Aorta (tissue), 5 donors: ENCODE measurements around the gene TRAF1. TPM values are rescaled to one million over a fixed set of nuclear protein-coding genes. Genes with fewer than 3 reads are reported as not detected.

Source experiments
- ATAC-seq: fragments of 200-7000 bp; cut with Tn5 transposase; one replicate; pipeline ENCODE4 v1.9.1; 2022; ENCODE audit warnings: moderate library complexity; ENCODE audit not compliant: low FRiP score
- DNase-seq, 2 donors: peaks; one replicate each; pipeline ENCODE4 v3.0.0-alpha.2; 2020
- H3K27ac ChIP-seq, 2 donors: one replicate each; pipeline ENCODE4 v1.5.1; 2013; ENCODE audit warnings: low read length in 2 of 2, mild to moderate bottlenecking in 2 of 2, moderate library complexity in 2 of 2, control low read depth in 1 of 2, inconsistent platforms in 1 of 2, low read depth in 1 of 2
- H3K27me3 ChIP-seq, 2 donors: one replicate each; pipeline ENCODE4 v1.6.1; 2013; ENCODE audit warnings: control low read depth in 1 of 2, low read length in 1 of 2, mild to moderate bottlenecking in 1 of 2, moderate library complexity in 1 of 2; ENCODE audit not compliant: insufficient read depth in 2 of 2, control insufficient read depth in 1 of 2
- H3K36me3 ChIP-seq, 2 donors: one replicate each; pipeline ENCODE4 v1.6.1; 2013; ENCODE audit warnings: control low read depth in 1 of 2, low read length in 1 of 2, mild to moderate bottlenecking in 1 of 2; ENCODE audit not compliant: insufficient read depth in 2 of 2, control insufficient read depth in 1 of 2
- H3K4me1 ChIP-seq, 2 donors: one replicate each; pipeline ENCODE4 v1.6.1; 2013; ENCODE audit warnings: low read length in 2 of 2, control low read depth in 1 of 2, mild to moderate bottlenecking in 1 of 2, moderate library complexity in 1 of 2; ENCODE audit not compliant: insufficient read depth in 2 of 2, control insufficient read depth in 1 of 2
- H3K4me3 ChIP-seq, 2 donors: one replicate each; pipeline ENCODE4 v1.5.1; 2013; ENCODE audit warnings: low read length in 2 of 2, control low read depth in 1 of 2, mild to moderate bottlenecking in 1 of 2
- H3K9me3 ChIP-seq: one replicate; pipeline ENCODE4 v1.6.1; 2013; ENCODE audit warnings: mild to moderate bottlenecking, low read length; ENCODE audit not compliant: control insufficient read depth
- WGBS, 2 donors: extraction: QIAGEN DNeasy Blood & Tissue Kit; methylation state at CpG; one replicate each; pipeline ENCODE4 v1.1.7; 2013; 5-methylcytosine and 5-hydroxymethylcytosine counted together
- intact Hi-C, 2 donors: fragments of 100-400 bp; cut with DNase I; formaldehyde crosslinking; loops; one replicate each; pipeline versions ENCODE4 v1.14.2 to v1.15.0; 2022
- polyA plus RNA-seq, 2 donors: library from polyadenylated mRNA; stranded (reverse); fragments of 200-250 nt; gene quantifications; one replicate each; pipeline ENCODE4 v1.2.3, GENCODE V29; 2013
- total RNA-seq, 2 donors: library from RNA; stranded (reverse); fragmentation: NEBNext Ultra II Directional; extraction: Animal tissue kit (Norgen Biotek cat#: 25700); gene quantifications; one replicate each; pipeline ENCODE4 v1.2.1, GENCODE V29; 2021
- donor health status: healthy with polysubstance abuse.
- donor health status: Bipolar disorder and iron deficiency.
- donor health status: DM: no; HTN: no; CAD: no.
- donor health status: DM: no; HTN: no; CAD: no.
- donor health status: DM: yes; HTN: yes; CAD: no.

TRAF1 gene
- total and polyA plus RNA-seq, 4 donors, result 10.5 to 43.3 (median 22.8) TPM

DNA sequence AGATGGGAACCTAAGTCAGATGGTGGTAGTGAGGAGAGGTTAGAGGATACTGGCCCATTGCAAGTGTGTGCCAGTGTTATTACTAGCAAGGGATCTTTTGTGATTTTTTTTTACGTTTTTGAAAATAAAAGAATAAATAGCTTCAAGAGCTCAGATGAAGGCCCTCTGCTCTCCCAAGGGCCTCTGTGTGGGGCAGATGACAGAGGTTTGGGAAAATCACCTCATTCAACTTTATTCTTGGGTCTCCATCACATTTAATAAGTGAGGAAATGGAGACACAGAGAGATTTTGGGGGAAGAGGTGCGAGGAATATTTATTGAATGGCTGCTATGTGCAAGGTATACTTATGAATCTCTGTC is 10.1 kb upstream of the TRAF1 start:
- 12 to 14% methylated on average over 2 of the region's 2 CpGs for WGBS, 2 donors
- intact Hi-C loops, result loop anchor here (5.0 kb wide), 2 partner anchors 59 to 69 kb away; partner anchors contain the start of gene PHF19 (in 1 of the 2)
- ATAC-seq, result no peak
- H3K4me3 ChIP-seq, result no peak overlapping the region
- DNase-seq, result no peak
- peaks cover 8 to 10% of the 10 kb centered on the region in 2 donors for H3K4me1 ChIP-seq
- H3K9me3 ChIP-seq, result no peaks in the 10 kb centered on the region
- H3K36me3 ChIP-seq, result no peaks in the 10 kb centered on the region
- H3K27me3 ChIP-seq, result no peaks in the 10 kb centered on the region
- peak overlapping the region; percentile 64 to 90 for H3K27ac ChIP-seq

DNA sequence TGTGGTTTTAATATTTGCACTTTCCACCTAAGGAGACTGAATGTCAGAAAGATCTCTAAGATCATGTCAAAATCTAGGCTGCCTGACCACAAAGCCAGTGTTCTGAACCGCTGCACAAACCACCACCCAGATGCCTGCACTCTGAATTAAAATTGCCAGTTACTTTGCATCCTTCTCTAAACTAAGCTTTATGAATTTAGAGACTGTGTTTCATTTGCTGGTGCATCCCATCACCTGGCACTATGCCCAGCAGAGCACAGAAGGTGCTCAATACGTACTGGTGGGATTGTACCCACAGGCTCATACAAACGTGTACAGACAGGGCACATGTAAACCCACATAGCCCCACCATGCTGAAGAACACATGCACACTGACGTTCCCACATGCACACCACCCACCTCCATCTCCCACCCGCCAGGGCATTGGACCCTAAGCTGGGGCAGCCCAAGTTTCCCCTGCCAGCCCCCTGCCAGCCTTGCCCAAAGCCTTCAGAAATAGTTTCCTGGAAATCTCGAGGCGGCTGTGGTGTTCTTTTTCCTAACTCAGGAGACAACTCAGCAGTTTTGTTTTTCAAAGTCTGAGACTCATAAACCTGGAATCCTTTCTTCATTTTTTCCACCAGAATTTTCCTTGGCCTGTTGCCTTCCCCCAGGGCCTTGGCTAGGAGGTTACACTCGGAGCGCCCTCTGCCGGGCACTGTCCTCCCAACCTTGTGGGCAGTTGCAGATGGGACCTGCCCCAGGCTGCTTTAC is 9.6 kb upstream of the TRAF1 start:
- H3K27me3 ChIP-seq, result no peaks in the 10 kb centered on the region
- DNase-seq (peak; percentile 96 to 99), ATAC-seq (peak; percentile 91)
- peaks cover 10% of the 10 kb centered on the region in 2 donors for H3K4me1 ChIP-seq
- intact Hi-C loops, result loop anchor here (5.0 kb wide), 2 partner anchors 59 to 69 kb away; partner anchors contain the start of gene PHF19 (in 1 of the 2)
- 0% methylated on average over 10 of the region's 10 CpGs for WGBS, 2 donors
- H3K27ac ChIP-seq, result peak overlapping the region; percentile 90 to 100
- H3K9me3 ChIP-seq, result no peaks in the 10 kb centered on the region
- no peak overlapping the region for H3K4me3 ChIP-seq
- H3K36me3 ChIP-seq, result no peaks in the 10 kb centered on the region

- Histone ChIP-seq H3K9me3 (no peaks in the 10 kb centered on the region), H3K4me3 (no peak overlapping the region), H3K27ac (peak overlapping the region; percentile 88 to 100), H3K36me3 (no peaks in the 10 kb centered on the region), H3K27me3 (no peaks in the 10 kb centered on the region), H3K4me1 (peaks cover 10 to 11% of the 10 kb centered on the region in 2 donors)
- ATAC-seq (peak; percentile 75), DNase-seq (peak; percentile 97 to 98)
- intact Hi-C loops, result loop anchor here (2.0 to 5.0 kb wide), 3 partner anchors 58 to 68 kb away; partner anchors contain the start of gene PHF19 (in 2 of the 2)
- 0 to 1% methylated on average over 4 of the region's 4 CpGs for WGBS, 2 donors
These were observed 8.8 kb upstream of the TRAF1 start for GRCh38 chr9:120935383-120935857.

- WGBS, 2 donors, result 4 to 5% methylated on average over 3 of the region's 3 CpGs
- DNase-seq (no peak), ATAC-seq (no peak)
- no peaks in the 10 kb centered on the region for H3K9me3 ChIP-seq
- H3K4me3 ChIP-seq, result no peak overlapping the region
- intact Hi-C loops, result loop anchor here in 1 of 2 donors (2.0 kb wide), 1 partner anchor 57 kb away; the partner anchor contains the start of gene PHF19
- no peaks in the 10 kb centered on the region for H3K27me3 ChIP-seq
- H3K36me3 ChIP-seq, result no peaks in the 10 kb centered on the region
- H3K4me1 ChIP-seq, result peaks cover 10 to 14% of the 10 kb centered on the region in 2 donors
- H3K27ac ChIP-seq, result peak overlapping the region; percentile 88 to 92
These were observed 7.7 kb upstream of the TRAF1 start for GRCh38 chr9:120934281-120934680.

DNA sequence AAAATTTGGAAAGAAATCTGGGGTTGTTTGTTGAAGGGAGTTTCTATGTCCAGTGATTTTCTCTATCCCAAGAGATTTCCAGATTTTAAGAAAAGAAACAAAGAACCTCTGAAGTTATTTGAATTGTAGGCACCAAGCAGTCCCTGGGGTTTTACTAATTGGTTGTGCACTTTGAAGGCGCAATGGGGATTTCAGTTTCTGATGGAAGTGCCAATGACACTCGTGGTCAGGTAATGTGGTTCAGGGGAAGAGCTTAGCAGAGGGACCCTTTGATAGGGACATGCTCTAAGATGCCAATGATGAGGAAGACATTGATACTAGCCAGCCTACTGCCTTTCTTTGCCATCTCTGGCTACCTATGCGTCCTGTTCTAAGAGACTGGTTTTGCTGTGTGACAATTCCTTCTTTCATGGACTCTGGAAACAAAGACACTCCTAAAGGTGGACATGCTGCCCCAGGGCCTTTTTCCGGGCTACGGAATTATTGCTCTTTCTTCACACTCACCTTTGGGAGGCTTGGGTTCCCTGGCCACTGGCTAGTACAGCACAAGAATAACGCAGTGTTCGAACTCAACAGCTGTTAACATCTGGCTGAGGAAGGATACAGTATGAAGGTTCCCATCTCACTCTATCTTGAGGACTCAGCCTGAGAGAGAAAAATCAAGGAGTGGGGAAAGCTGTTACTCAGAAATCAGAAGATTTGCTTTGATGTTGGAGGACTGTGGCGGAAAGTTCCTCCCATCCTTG is 6.9 kb upstream of the TRAF1 start:
- 59 to 65% methylated on average over 8 of the region's 8 CpGs for WGBS, 2 donors
- Histone ChIP-seq H3K9me3 (no peaks in the 10 kb centered on the region), H3K36me3 (no peaks in the 10 kb centered on the region), H3K4me3 (no peak overlapping the region), H3K4me1 (peaks cover 10 to 14% of the 10 kb centered on the region in 2 donors), H3K27ac (peak overlapping the region; percentile 88 to 92), H3K27me3 (no peaks in the 10 kb centered on the region)
- no peak for DNase-seq
- intact Hi-C loops, result loop anchor here in 1 of 2 donors (2.0 kb wide), 1 partner anchor 57 kb away; the partner anchor contains the start of gene PHF19
- ATAC-seq, result no peak

GRCh38 chr9:120932086-120932823 is 5.7 kb upstream of the TRAF1 start:
- intact Hi-C loops, result no loop called here
- Histone ChIP-seq H3K4me1 (peaks cover 10 to 13% of the 10 kb centered on the region in 2 donors), H3K27me3 (no peaks in the 10 kb centered on the region), H3K27ac (peak overlapping the region; percentile 88 to 99), H3K9me3 (no peaks in the 10 kb centered on the region), H3K4me3 (no peak overlapping the region), H3K36me3 (no peaks in the 10 kb centered on the region)
- no peak for DNase-seq
- 21 to 30% methylated on average over 6 of the region's 6 CpGs for WGBS, 2 donors
- no peak for ATAC-seq

DNA sequence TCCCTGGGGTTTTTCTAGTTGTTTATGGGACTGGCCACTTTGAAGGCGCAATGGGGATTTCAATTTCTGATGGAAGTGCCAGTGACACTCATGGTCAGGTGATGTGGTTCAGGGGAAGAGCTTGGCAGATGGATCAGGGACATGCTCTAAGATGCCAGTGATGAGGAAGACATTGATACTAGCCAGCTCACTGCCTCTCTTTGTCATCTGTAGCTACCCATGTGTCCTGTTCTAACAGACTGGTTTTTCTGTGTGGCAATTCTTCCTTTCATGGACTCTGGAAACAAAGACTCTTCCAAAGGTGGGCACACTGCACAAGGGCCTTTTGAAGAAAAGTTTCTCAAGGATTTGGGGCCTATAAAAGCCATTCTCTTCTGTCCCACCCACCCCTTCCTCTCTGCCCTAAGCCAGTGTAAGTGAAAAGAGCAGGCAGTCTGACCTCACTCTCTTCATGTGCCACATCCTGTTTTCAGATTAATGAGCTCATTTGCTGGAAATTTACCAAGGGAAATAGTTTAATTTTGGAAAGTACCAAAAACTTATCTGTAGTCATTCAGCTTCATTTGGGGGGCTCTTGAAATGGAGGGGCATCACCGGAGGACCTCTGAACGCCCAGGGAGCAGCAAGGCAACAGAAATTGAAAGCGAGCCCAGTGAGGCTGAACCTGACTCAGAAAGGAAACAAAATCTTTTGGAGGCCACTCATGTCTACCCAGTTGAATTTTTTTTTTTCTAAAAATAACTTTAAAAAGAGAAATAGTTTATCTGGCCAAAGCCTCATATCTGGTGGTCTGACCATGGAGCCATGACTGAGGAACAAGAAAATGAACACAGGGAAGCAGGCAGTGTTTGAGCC is 4.9 kb upstream of the TRAF1 start:
- Histone ChIP-seq H3K9me3 (no peaks in the 10 kb centered on the region), H3K4me1 (peaks cover 10 to 11% of the 10 kb centered on the region in 2 donors), H3K27me3 (no peaks in the 10 kb centered on the region), H3K4me3 (no peak overlapping the region), H3K27ac (peak overlapping the region; percentile 98 to 100), H3K36me3 (no peaks in the 10 kb centered on the region)
- WGBS, 2 donors, result 6 to 13% methylated on average over 4 of the region's 4 CpGs
- intact Hi-C loops, result no loop called here
- ATAC-seq (peak; percentile 66), DNase-seq (peak in 1 of 2 donors; percentile 77)
